Measurements from ENCODE around the gene DNAAF5. TPM values are rescaled to one million over a fixed set of nuclear protein-coding genes. Genes with fewer than 3 reads are reported as not detected.
A peak's percentile ranks its signal among the peaks of the same experiment; 100 is the strongest.

Gene DNAAF5
- total RNA-seq, 3 donors from 2014 or later: 14.1 to 29.8 (median 23.6) TPM

GRCh38 chr7:707296-708000 lies 19.1 kb upstream of the DNAAF5 start:
- Histone ChIP-seq H3K27me3 (no peaks in the 10 kb centered on the region), H3K27ac (peak overlapping the region in 1 of 2 donors; percentile 7), H3K4me3 (no peak overlapping the region), H3K4me1 (peaks cover 0 to 3% of the 10 kb centered on the region in 2 donors), H3K36me3 (no peaks in the 10 kb centered on the region), H3K9me3 (peaks cover 4 to 5% of the 10 kb centered on the region in 2 donors)
- TF ChIP-seq CTCF (IDR thresholded peaks at IDR 0.05) (no peak), POLR2AphosphoS5 (IDR thresholded peaks at IDR 0.05) (no peak), POLR2A (IDR thresholded peaks at IDR 0.05) (no peak)
- intact Hi-C loops (cut with DNase I; ENCODE audit: low total_unique reads): no loop called here
- DNase-seq (ENCODE audit: low spot score in 2 of 2): peak in 1 of 2 donors; percentile 7

GRCh38 chr7:710161-710560 lies 16.3 kb upstream of the DNAAF5 start:
- Histone ChIP-seq H3K4me1 (peaks cover 0 to 3% of the 10 kb centered on the region in 2 donors), H3K27ac (no peak overlapping the region), H3K4me3 (no peak overlapping the region), H3K9me3 (no peaks in the 10 kb centered on the region), H3K36me3 (no peaks in the 10 kb centered on the region), H3K27me3 (no peaks in the 10 kb centered on the region)
- TF ChIP-seq POLR2A (IDR thresholded peaks at IDR 0.05) (no peak), CTCF (IDR thresholded peaks at IDR 0.05) (no peak), POLR2AphosphoS5 (IDR thresholded peaks at IDR 0.05) (no peak)
- intact Hi-C loops (cut with DNase I; ENCODE audit: low total_unique reads): no loop called here
- no peak for DNase-seq (ENCODE audit: low spot score in 2 of 2)

- intact Hi-C loops (cut with DNase I; ENCODE audit: low total_unique reads): no loop called here
- Histone ChIP-seq H3K36me3 (no peaks in the 10 kb centered on the region), H3K4me1 (peaks cover 0 to 3% of the 10 kb centered on the region in 2 donors), H3K27me3 (no peaks in the 10 kb centered on the region), H3K4me3 (peak overlapping the region; percentile 46 to 99 (median 83)), H3K9me3 (no peaks in the 10 kb centered on the region), H3K27ac (peak overlapping the region; percentile 60 to 71)
- TF ChIP-seq POLR2AphosphoS5 (IDR thresholded peaks at IDR 0.05) (no peak), POLR2A (IDR thresholded peaks at IDR 0.05) (no peak), CTCF (IDR thresholded peaks at IDR 0.05) (no peak)
- DNase-seq (ENCODE audit: low spot score in 2 of 2): no peak
These were observed 15.2 kb upstream of the DNAAF5 start for GRCh38 chr7:711093-711921.

GRCh38 chr7:711922-712380 lies 14.5 kb upstream of the DNAAF5 start:
- TF ChIP-seq POLR2A (IDR thresholded peaks at IDR 0.05) (no peak), CTCF (IDR thresholded peaks at IDR 0.05) (no peak), POLR2AphosphoS5 (IDR thresholded peaks at IDR 0.05) (no peak)
- Histone ChIP-seq H3K27me3 (no peaks in the 10 kb centered on the region), H3K4me3 (peak overlapping the region; percentile 46 to 99 (median 83)), H3K36me3 (no peaks in the 10 kb centered on the region), H3K9me3 (no peaks in the 10 kb centered on the region), H3K4me1 (peaks cover 0 to 3% of the 10 kb centered on the region in 2 donors), H3K27ac (peak overlapping the region; percentile 60 to 71)
- intact Hi-C loops (cut with DNase I; ENCODE audit: low total_unique reads): no loop called here
- peak in 1 of 2 donors; percentile 16 for DNase-seq (ENCODE audit: low spot score in 2 of 2)
